MG63 (cell line): Measurements from ENCODE around the gene MMP24. TPM values are rescaled to one million over a fixed set of nuclear protein-coding genes. Genes with fewer than 3 reads are reported as not detected.
"Not testable (repeated sequence)": the region's sequence is repeated elsewhere in the genome, so short reads cannot be mapped to it uniquely, and the experiment has no call there.

Source experiments
- DNase-seq: peaks from one replicate; pipeline ENCODE4 v3.0.0-alpha.2; 2020
- H3K27me3 ChIP-seq: fragments of 250-450 bp; sonication (Bioruptor Pico); 2 replicates; pipeline ENCODE4 v1.5.1; 2020; ENCODE audit warnings: mild to moderate bottlenecking, moderate library complexity
- H3K36me3 ChIP-seq: fragments of 250-450 bp; sonication (Bioruptor Pico); 2 replicates; pipeline ENCODE4 v1.5.1; 2020; ENCODE audit warnings: mild to moderate bottlenecking, moderate library complexity
- H3K4me3 ChIP-seq: fragments of 250-450 bp; sonication (Bioruptor Pico); 2 replicates; pipeline ENCODE4 v1.5.1; 2020; ENCODE audit warnings: mild to moderate bottlenecking, moderate library complexity
- H3K9me3 ChIP-seq: fragments of 250-450 bp; sonication (Bioruptor Pico); 2 replicates; pipeline ENCODE4 v1.5.1; 2020; ENCODE audit warnings: mild to moderate bottlenecking, moderate library complexity
- total RNA-seq: library from RNA; depleted of rRNA; stranded (reverse); fragments of >200 nt; shearing (Covaris generic); gene quantifications from 2 replicates; pipeline ENCODE4 v1.2.3, GENCODE V29; 2014; ENCODE audit warnings: low replicate concordance

MMP24 gene
- total RNA-seq, 1 experiment from 2014 or later: 52.3 TPM

- no peaks in the 10 kb centered on the region for H3K27me3 ChIP-seq
- DNase-seq: peak; percentile 100
- no peaks in the 10 kb centered on the region for H3K9me3 ChIP-seq
- no peak overlapping the region for H3K4me3 ChIP-seq
- H3K36me3 ChIP-seq: peaks cover 59% of the 10 kb centered on the region
Observed at GRCh38 chr20:35305682-35306556, 79.4 kb downstream of the MMP24 start.

- Histone ChIP-seq H3K9me3 (no peaks in the 10 kb centered on the region), H3K36me3 (peaks cover 53% of the 10 kb centered on the region), H3K4me3 (no peak overlapping the region), H3K27me3 (no peaks in the 10 kb centered on the region)
- DNase-seq: peak; percentile 86
Observed at GRCh38 chr20:35306931-35307517, 80.5 kb downstream of the MMP24 start.

GRCh38 chr20:35307666-35308653 lies 81.5 kb downstream of the MMP24 start:
- DNase-seq: peak; percentile 100
- Histone ChIP-seq H3K4me3 (no peak overlapping the region), H3K36me3 (peaks cover 50% of the 10 kb centered on the region), H3K9me3 (no peaks in the 10 kb centered on the region), H3K27me3 (no peaks in the 10 kb centered on the region)

GRCh38 chr20:35311409-35311808 lies 84.9 kb downstream of the MMP24 start:
- Histone ChIP-seq H3K9me3 (no peaks in the 10 kb centered on the region), H3K36me3 (peaks cover 45% of the 10 kb centered on the region), H3K27me3 (no peaks in the 10 kb centered on the region), H3K4me3 (no peak overlapping the region)
- DNase-seq: peak; percentile 82

GRCh38 chr20:35311822-35312221 lies 85.3 kb downstream of the MMP24 start:
- Histone ChIP-seq H3K4me3 (no peak overlapping the region), H3K9me3 (no peaks in the 10 kb centered on the region), H3K36me3 (peaks cover 41% of the 10 kb centered on the region), H3K27me3 (no peaks in the 10 kb centered on the region)
- DNase-seq: no peak

- no peak overlapping the region for H3K4me3 ChIP-seq
Observed at GRCh38 chr20:35312318-35312717, 85.8 kb downstream of the MMP24 start.

GRCh38 chr20:35314816-35315631 lies 88.5 kb downstream of the MMP24 start:
- Histone ChIP-seq H3K27me3 (no peaks in the 10 kb centered on the region), H3K4me3 (no peak overlapping the region), H3K36me3 (peaks cover 38% of the 10 kb centered on the region), H3K9me3 (no peaks in the 10 kb centered on the region)
- DNase-seq: no peak

More at GRCh38 chr20:35312318-35312717, 85.8 kb downstream of the MMP24 start:
- DNase-seq: peak; percentile 95
- H3K9me3 ChIP-seq: no peaks in the 10 kb centered on the region
- H3K36me3 ChIP-seq: peaks cover 41% of the 10 kb centered on the region
- H3K27me3 ChIP-seq: no peaks in the 10 kb centered on the region

GRCh38 chr20:35315632-35316020 lies 89.1 kb downstream of the MMP24 start:
- not testable (repeated sequence) for H3K27me3 ChIP-seq, DNase-seq, H3K4me3 ChIP-seq, H3K9me3 ChIP-seq
- H3K36me3 ChIP-seq: peaks cover 36% of the 10 kb centered on the region

GRCh38 chr20:35316086-35316485 lies 89.6 kb downstream of the MMP24 start:
- H3K9me3 ChIP-seq: no peaks in the 10 kb centered on the region
- H3K27me3 ChIP-seq: no peaks in the 10 kb centered on the region
- DNase-seq: no peak
- peaks cover 37% of the 10 kb centered on the region for H3K36me3 ChIP-seq
- H3K4me3 ChIP-seq: no peak overlapping the region

- DNase-seq: no peak
- H3K27me3 ChIP-seq: no peaks in the 10 kb centered on the region
- H3K4me3 ChIP-seq: no peak overlapping the region
- peaks cover 50% of the 10 kb centered on the region for H3K36me3 ChIP-seq
- H3K9me3 ChIP-seq: no peaks in the 10 kb centered on the region
Observed at GRCh38 chr20:35317416-35318210, 91.1 kb downstream of the MMP24 start.

GRCh38 chr20:35318502-35319157 lies 92.1 kb downstream of the MMP24 start:
- Histone ChIP-seq H3K36me3 (peaks cover 54% of the 10 kb centered on the region), H3K9me3 (no peaks in the 10 kb centered on the region), H3K4me3 (no peak overlapping the region), H3K27me3 (no peaks in the 10 kb centered on the region)
- peak; percentile 75 for DNase-seq

- H3K4me3 ChIP-seq: no peak overlapping the region
- peaks cover 54% of the 10 kb centered on the region for H3K36me3 ChIP-seq
- H3K9me3 ChIP-seq: no peaks in the 10 kb centered on the region
- DNase-seq: peak; percentile 59
- no peaks in the 10 kb centered on the region for H3K27me3 ChIP-seq
Observed at GRCh38 chr20:35319192-35319870, 92.8 kb downstream of the MMP24 start.

GRCh38 chr20:35319871-35320197 lies 93.3 kb downstream of the MMP24 start:
- 0 out of 2 replicates have a peak, but pooled peaks cover 2% of the 10 kb centered on the region for H3K9me3 ChIP-seq
- DNase-seq: no peak
- H3K27me3 ChIP-seq: no peaks in the 10 kb centered on the region
- H3K4me3 ChIP-seq: no peak overlapping the region
- peaks cover 56% of the 10 kb centered on the region for H3K36me3 ChIP-seq

GRCh38 chr20:35320396-35321126 lies 94.1 kb downstream of the MMP24 start:
- H3K27me3 ChIP-seq: no peaks in the 10 kb centered on the region
- H3K4me3 ChIP-seq: no peak overlapping the region
- no peak for DNase-seq
- 0 out of 2 replicates have a peak, but pooled peaks cover 2% of the 10 kb centered on the region for H3K9me3 ChIP-seq
- peaks cover 60% of the 10 kb centered on the region for H3K36me3 ChIP-seq
